ENCODE measurements around the gene SUMF2. TPM values are rescaled to one million over a fixed set of nuclear protein-coding genes. Genes with fewer than 3 reads are reported as not detected.
"Not testable (repeated sequence)": the region's sequence is repeated elsewhere in the genome, so short reads cannot be mapped to it uniquely, and the experiment has no call there.

SUMF2 gene
- total RNA-seq, 1 experiment from 2014 or later: 154 TPM

- H3K27me3 ChIP-seq: no peaks in the 10 kb centered on the region
- peak overlapping the region; percentile 82 for H3K4me3 ChIP-seq
- H3K36me3 ChIP-seq: peaks cover 42% of the 10 kb centered on the region
- no peaks in the 10 kb centered on the region for H3K9me3 ChIP-seq
- DNase-seq: no peak
Measured at GRCh38 chr7:56051053-56051338, 13.1 kb upstream of the SUMF2 start.

- Histone ChIP-seq H3K27me3 (no peaks in the 10 kb centered on the region), H3K9me3 (no peaks in the 10 kb centered on the region), H3K4me3 (peak within 1 kb of the TSS; percentile 82), H3K36me3 (peaks cover 47% of the 10 kb centered on the region)
- DNase-seq: peak; percentile 98
Measured at GRCh38 chr7:56051339-56052191, 12.5 kb upstream of the SUMF2 start, which contains the start of the genes CCT6A and PSPH. Gene CCT6A (plus strand): TSS chr7:56051765. CDS start chr7:56051849, 84 bp downstream. Gene PSPH (minus strand): TSS chr7:56051444. CDS start chr7:56021212, 30,232 bp downstream.

GRCh38 chr7:56053379-56053778 is 10.7 kb upstream of the SUMF2 start:
- Histone ChIP-seq H3K36me3 (peaks cover 64% of the 10 kb centered on the region), H3K9me3 (no peaks in the 10 kb centered on the region), H3K27me3 (no peaks in the 10 kb centered on the region), H3K4me3 (peak overlapping the region; percentile 82)
- no peak for DNase-seq

GRCh38 chr7:56053993-56054392 is 10.1 kb upstream of the SUMF2 start:
- H3K27me3 ChIP-seq: no peaks in the 10 kb centered on the region
- H3K4me3 ChIP-seq: no peak overlapping the region
- DNase-seq: no peak
- no peaks in the 10 kb centered on the region for H3K9me3 ChIP-seq
- peaks cover 70% of the 10 kb centered on the region for H3K36me3 ChIP-seq

GRCh38 chr7:56062382-56062781 is 1.7 kb upstream of the SUMF2 start:
- DNase-seq: no peak
- H3K9me3 ChIP-seq: no peaks in the 10 kb centered on the region
- H3K4me3 ChIP-seq: no peak overlapping the region
- peaks cover 77% of the 10 kb centered on the region for H3K36me3 ChIP-seq
- H3K27me3 ChIP-seq: no peaks in the 10 kb centered on the region

GRCh38 chr7:56063500-56063881 is 595 bp upstream of the SUMF2 start:
- peak overlapping the region; percentile 87 for H3K4me3 ChIP-seq

GRCh38 chr7:56066376-56066775 is 2.3 kb downstream of the SUMF2 start:
- H3K9me3 ChIP-seq, DNase-seq, H3K27me3 ChIP-seq, H3K4me3 ChIP-seq: not testable (repeated sequence)
- peaks cover 66% of the 10 kb centered on the region for H3K36me3 ChIP-seq

More at GRCh38 chr7:56063500-56063881, 595 bp upstream of the SUMF2 start:
- DNase-seq: no peak
- Histone ChIP-seq H3K9me3 (no peaks in the 10 kb centered on the region), H3K36me3 (peaks cover 66% of the 10 kb centered on the region), H3K27me3 (no peaks in the 10 kb centered on the region)

- Histone ChIP-seq H3K36me3 (peaks cover 30% of the 10 kb centered on the region), H3K9me3 (no peaks in the 10 kb centered on the region), H3K4me3 (no peak overlapping the region), H3K27me3 (no peaks in the 10 kb centered on the region)
- peak; percentile 80 for DNase-seq
Measured at GRCh38 chr7:56074371-56074791, 10.3 kb downstream of the SUMF2 start.

GRCh38 chr7:56077681-56078080 is 13.6 kb downstream of the SUMF2 start:
- no peak overlapping the region for H3K4me3 ChIP-seq
- H3K36me3 ChIP-seq: peaks cover 12% of the 10 kb centered on the region
- no peak for DNase-seq
- H3K9me3 ChIP-seq: no peaks in the 10 kb centered on the region
- H3K27me3 ChIP-seq: no peaks in the 10 kb centered on the region

GRCh38 chr7:56078196-56078595 is 14.1 kb downstream of the SUMF2 start:
- DNase-seq: no peak
- Histone ChIP-seq H3K27me3 (no peaks in the 10 kb centered on the region), H3K4me3 (no peak overlapping the region), H3K9me3 (no peaks in the 10 kb centered on the region), H3K36me3 (peaks cover 12% of the 10 kb centered on the region)

- Histone ChIP-seq H3K36me3 (peaks cover 10% of the 10 kb centered on the region), H3K27me3 (no peaks in the 10 kb centered on the region), H3K4me3 (no peak overlapping the region), H3K9me3 (no peaks in the 10 kb centered on the region)
- peak; percentile 59 for DNase-seq
Measured at GRCh38 chr7:56079450-56080185, 15.5 kb downstream of the SUMF2 start.

GRCh38 chr7:56080726-56081435 is 16.8 kb downstream of the SUMF2 start:
- not testable (repeated sequence) for H3K36me3 ChIP-seq, H3K27me3 ChIP-seq, H3K4me3 ChIP-seq, DNase-seq, H3K9me3 ChIP-seq

- Histone ChIP-seq H3K9me3 (no peaks in the 10 kb centered on the region), H3K36me3 (peaks cover 6% of the 10 kb centered on the region), H3K27me3 (no peaks in the 10 kb centered on the region), H3K4me3 (no peak overlapping the region)
- DNase-seq: no peak
Measured at GRCh38 chr7:56081626-56082340, 17.7 kb downstream of the SUMF2 start.

GRCh38 chr7:56083150-56083785 is 19.2 kb downstream of the SUMF2 start:
- peaks cover 6% of the 10 kb centered on the region for H3K36me3 ChIP-seq
- no peaks in the 10 kb centered on the region for H3K9me3 ChIP-seq
- no peaks in the 10 kb centered on the region for H3K27me3 ChIP-seq
- DNase-seq: no peak
- H3K4me3 ChIP-seq: no peak overlapping the region

- H3K27me3 ChIP-seq: no peaks in the 10 kb centered on the region
- DNase-seq: no peak
Measured at GRCh38 chr7:56086761-56087160, 22.7 kb downstream of the SUMF2 start.

GRCh38 chr7:56087445-56087844 is 23.4 kb downstream of the SUMF2 start:
- Histone ChIP-seq H3K36me3 (peaks cover 3% of the 10 kb centered on the region; the same call in 1 of the 2 replicates), H3K4me3 (no peak overlapping the region), H3K27me3 (no peaks in the 10 kb centered on the region), H3K9me3 (no peaks in the 10 kb centered on the region)
- no peak for DNase-seq

More at GRCh38 chr7:56086761-56087160, 22.7 kb downstream of the SUMF2 start:
- Histone ChIP-seq H3K4me3 (no peak overlapping the region), H3K36me3 (peaks cover 5% of the 10 kb centered on the region), H3K9me3 (no peaks in the 10 kb centered on the region)

Data from MG63 (cell line).